T-helper 1 cell treated with Interleukin-12 subunit alpha and Interleukin-12 subunit beta and Interleukin-4 antibody, amounts not matched to agents 30 ng/mL and 1 ng/mL, for 36 hours (primary cell): Measurements from ENCODE around the gene NDUFS4. TPM values are rescaled to one million over a fixed set of nuclear protein-coding genes. Genes with fewer than 3 reads are reported as not detected.
"Not testable (repeated sequence)": the region's sequence is repeated elsewhere in the genome, so short reads cannot be mapped to it uniquely, and the experiment has no call there.

Experiments used
- intact Hi-C: fragments of 100-400 bp; cut with micrococcal nuclease; formaldehyde crosslinking; loops from one replicate; pipeline ENCODE4 v1.15.1; 2024
- total RNA-seq: library from RNA; stranded (reverse); gene quantifications from 2 replicates; pipeline ENCODE4 v1.2.3, GENCODE V29; 2022

NDUFS4 gene
- total RNA-seq, 1 donor from 2014 or later = 48.6 TPM

DNA sequence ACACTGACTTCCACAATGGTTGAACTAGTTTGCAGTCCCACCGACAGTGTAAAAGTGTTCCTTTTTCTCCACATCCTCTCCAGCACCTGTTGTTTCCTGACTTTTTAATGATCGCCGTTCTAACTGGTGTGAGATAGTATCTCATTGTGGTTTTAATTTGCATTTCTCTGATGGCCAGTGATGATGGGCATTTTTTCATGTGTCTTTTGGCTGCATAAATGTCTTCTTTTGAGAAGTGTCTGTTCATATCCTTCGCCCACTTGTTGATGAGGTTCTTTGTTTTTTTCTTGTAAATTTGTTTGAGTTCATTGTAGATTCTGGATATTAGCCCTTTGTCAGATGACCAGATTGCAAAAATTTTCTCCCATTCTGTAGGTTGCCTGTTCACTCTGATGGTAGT lies 100.1 kb downstream of the NDUFS4 start:
- intact Hi-C loops = not testable (repeated sequence)

DNA sequence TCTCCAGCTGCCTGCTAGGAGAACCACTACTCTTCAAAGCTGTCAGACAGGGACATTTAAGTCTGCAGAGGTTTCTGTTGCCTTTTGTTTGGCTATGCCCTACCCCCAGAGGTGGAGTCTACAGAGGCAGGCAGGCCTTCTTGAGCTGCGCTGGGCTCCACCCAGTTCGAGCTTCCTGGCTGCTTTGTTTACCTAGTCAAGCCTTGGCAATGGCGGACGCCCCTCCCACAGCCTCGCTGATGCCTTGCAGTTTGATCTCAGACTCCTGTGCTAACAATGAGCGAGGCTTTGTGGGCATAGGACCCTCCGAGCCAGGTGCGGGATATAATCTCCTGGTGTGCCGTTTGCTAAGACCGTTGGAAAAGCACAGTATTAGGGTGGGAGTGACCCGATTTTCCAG lies 104.9 kb downstream of the NDUFS4 start:
- intact Hi-C loops = not testable (repeated sequence)

DNA sequence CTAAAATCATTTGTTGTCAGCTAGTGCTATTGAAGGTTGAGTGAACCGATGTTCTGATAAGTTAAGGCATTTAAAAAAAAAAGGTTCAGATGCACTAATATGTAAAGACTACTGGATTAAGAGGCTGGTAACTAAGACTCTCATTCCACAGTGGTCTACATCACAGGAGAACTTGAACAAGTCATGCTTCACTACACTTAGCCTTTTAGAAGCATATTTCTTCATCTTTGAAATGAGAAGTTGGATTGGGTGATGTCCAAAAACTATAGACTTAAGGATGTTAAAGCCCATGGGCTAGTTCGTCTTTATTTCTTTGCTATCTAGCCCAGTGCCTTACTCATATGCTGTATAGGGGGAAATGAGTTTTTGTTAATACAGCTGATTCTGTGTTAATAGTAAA lies 107.2 kb downstream of the NDUFS4 start:
- intact Hi-C loops = no loop called here

DNA sequence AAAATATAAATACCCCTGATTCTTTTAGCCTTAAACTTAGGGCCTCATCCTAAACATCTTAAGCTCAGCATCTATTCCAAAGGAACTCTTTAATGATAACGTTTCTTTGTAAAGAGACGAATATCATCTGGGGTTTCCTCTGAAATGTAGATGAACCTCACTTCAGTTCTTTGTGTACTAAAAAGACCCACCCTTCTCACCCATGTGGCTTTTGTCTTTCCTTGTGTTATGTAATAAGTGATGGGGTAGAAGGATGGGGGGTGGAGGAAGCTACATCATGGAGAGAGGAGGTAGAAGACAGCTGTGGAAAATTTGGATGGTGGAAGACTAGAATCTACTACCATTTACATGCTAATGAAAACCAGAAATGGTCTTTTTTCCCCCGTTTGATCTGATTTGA lies 111.0 kb downstream of the NDUFS4 start:
- intact Hi-C loops = no loop called here

DNA sequence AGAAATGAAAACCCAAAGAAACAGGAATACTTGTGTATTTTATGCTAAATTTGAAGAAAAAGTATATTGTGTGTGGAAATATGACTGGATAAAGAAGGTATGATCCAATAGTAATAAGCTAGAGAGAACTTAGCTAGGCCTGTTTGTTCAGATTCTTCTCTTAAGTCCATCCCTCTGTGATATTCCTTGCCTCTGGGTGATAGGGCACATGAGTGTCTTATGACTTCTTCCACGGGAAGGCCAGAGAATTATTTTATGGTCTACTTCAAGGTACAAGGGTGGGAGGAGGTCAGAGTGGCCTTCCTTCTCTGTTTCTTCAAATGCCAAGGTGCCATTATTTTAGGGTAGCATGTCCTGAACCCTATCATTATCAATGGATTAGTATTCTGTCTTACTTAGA lies 113.7 kb downstream of the NDUFS4 start:
- intact Hi-C loops = no loop called here

DNA sequence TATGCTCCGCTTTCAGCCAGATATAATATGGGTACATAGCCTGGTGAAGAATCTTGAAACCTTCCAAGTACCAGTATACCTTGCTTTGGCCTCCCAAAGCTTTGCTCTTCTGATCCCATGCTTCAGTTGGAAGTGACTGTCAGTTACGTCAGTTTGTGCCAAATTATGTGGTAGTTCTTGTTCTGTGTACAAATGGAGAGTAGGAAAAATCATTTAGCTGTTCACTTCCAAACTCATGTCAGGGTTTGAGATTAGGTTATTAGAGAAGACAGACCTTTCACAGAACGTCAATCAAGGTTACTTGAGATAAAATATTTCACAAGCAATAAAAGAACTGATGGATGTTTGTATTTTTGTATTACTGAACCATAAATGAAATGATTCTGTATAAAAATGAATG lies 117.2 kb downstream of the NDUFS4 start:
- intact Hi-C loops = no loop called here

DNA sequence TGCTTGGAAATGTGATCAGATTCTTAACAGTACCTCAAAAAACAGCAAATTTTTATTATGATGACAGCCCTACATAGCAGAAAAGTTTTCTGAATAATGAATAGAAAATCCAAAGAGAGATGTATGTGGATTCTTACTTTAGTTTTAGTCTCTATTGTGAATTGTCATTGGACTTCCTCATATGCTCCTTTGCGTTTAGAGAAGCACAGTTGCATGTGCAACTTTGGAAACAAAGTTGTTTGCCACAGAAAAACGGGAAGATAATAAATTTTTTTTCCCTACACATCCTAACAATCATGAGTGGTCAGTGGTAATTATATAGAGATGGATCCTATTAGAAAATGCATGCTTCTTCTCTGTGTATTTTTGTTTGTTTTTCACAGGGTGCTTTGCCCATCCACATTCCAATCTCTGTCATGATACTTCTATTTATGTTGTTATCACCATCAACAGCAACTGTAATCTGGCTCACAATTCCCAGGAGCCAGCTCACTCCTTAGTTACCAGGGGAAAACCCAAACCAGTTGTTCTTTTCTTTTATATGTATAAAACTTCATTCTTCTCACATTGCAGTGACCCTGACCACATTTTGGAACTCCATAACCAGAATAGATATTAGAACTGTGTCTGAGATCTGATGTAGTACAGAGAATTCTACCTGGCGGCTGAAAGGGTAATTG lies 118.7 kb downstream of the NDUFS4 start:
- intact Hi-C loops = no loop called here

DNA sequence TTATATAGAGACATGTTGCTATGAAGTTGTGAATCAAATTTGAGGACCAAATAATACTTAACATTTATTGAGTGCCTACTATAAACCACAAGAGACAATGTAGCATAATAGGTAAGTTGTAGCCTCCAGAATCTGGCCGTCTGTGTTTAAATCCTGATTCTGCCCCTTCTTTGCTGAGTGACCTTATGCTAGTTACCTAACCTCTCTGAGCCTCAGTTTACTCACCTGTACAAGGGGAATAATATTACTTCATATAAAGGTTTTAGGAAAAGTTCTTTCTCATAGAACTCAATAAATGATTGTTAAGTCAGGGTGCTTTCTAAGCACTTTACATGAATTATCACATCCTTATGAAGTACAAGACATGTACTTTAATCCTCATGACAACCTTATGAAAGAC lies 120.6 kb downstream of the NDUFS4 start:
- intact Hi-C loops = no loop called here

DNA sequence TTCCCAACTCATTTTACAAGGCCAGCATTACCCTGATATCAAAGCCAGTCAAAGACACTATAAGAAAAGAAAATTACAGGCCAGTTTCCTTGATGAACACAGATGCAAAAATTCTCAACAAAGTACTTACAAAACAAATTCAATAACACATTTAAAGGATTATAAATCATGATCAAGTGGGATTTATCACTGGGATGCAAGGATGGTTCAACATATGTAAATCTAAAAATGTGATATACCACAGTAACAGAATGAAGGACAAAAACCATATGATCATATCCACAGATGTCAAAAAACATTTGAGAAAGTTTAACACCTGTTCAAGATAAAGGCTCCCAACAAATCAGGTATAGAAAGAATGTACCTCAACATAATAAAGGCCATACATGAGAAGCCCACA lies 130.6 kb downstream of the NDUFS4 start:
- intact Hi-C loops = no loop called here

DNA sequence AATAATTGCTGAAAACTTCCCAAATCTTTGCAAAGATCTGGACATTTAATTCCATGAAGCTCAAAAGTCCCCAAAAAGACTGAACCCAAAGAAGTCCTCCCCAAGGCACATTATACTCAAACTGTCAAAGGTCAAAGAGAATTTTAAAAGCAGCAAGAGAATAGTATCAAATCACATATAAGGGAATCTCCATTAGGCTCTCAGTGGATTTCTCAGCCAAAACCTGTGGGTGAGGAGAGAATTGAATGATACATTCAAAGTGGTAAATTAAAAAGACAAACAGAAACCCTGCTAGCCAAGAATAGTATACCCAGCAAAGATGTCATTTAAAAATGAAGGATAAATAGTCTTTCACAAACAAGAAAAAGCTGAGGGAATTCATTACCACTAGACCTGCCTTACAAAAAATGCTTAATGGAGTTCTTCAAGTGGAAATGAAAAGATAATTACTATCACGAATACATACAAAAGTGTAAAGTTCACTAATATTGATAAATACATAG lies 134.1 kb downstream of the NDUFS4 start:
- intact Hi-C loops = no loop called here

DNA sequence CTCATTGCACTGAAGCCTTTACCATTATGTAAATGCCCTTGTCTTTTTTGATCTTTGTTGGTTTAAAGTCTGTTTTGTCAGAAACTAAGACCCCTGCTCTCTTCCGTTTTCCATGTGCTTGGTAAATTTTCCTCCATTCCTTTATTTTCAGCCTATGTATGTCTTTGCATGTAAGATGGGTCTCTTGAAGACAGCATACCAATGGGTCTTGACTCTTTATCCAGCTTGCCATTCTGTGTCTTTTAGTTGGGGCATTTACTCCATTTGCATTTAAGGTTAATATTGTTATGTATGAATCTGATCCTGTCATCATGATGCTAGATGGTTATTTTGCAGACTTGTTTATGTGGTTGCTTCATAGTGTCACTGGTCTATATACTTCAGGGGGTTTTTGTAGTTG lies 150.0 kb downstream of the NDUFS4 start:
- intact Hi-C loops = not testable (repeated sequence)

DNA sequence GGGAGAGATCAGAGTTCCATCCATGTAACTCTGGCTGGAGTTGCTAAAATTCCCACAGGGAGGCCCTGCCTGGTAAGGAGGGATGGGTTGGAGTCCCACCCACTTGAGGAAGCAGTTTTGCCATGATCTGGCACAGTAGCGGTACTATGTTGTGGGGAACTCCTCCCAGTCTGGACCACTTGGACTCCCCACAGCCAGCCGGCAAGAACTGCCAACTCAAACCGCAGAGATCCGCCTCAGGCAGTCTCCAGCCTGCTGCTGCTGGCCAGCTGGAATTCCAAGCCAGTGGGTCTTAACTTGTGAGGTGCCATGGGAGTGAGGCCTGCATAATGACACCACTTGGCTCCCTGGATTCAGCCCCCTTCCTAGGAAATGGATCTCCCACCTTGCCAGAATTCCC lies 151.9 kb downstream of the NDUFS4 start:
- intact Hi-C loops = no loop called here

DNA sequence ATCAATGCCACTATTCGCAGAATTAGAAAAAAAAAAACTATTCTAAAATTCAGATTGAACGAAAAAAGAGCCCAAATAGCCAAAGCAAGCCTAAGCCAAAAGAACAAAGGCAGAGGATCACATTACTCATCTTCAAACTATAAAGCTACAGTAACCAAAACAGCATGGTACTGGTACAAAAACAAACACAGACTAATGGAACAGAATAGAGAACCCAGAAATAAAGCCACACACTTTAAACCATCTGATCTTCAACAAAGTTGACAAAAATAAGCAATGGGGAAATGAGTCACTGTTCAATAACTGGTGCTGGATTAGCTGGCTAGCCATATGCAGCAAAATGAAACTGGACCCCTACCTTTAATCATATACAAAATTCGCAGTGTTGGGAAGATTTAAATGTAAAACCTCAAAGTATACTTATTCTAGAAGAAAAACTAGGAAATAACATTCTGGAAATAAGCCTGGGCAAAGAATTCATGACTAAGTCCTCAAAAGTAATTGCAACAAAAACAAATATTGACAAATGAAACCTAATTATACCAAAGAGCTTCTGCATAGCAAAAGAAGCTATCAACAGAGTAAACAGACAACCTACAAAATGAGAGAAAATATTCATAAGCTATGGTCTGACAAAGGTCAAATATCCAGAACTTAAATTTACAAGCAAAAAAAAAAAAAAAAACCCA lies 153.7 kb downstream of the NDUFS4 start:
- intact Hi-C loops = no loop called here

DNA sequence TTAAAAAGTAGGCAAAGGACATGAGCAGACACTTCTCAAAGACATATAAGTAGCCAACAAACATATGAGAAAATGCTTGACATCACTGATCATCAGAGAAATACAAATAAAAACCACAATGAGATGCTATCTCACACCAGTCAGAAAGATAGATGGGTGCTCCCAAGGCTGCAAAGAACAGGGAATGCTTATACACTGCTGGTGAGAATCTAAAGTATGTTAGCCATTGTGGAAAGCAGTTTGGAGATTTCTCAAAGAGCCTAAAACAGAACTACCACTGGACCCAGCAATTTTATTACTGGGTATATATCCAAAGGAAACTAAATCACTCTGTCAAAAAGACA lies 154.2 kb downstream of the NDUFS4 start:
- intact Hi-C loops = no loop called here

DNA sequence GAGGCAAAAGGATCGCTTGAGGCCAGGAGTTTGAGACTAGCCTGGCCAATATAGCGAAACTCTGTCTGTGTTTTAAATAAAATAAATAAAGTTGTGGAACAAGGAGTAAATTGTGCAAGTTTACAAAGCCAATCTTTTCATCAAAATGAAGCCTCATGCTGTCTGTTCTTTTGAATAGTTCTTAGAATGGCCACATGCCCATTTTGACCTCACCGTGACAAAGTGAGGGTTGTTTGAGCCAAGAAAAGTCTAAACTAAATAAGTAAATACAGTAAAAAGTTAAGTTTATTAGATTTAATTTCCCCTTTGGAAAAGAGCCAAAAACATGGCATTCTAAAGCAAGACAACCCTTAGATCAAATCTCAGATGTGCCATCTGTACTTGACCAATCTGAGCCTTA lies 165.7 kb downstream of the NDUFS4 start:
- intact Hi-C loops = no loop called here

DNA sequence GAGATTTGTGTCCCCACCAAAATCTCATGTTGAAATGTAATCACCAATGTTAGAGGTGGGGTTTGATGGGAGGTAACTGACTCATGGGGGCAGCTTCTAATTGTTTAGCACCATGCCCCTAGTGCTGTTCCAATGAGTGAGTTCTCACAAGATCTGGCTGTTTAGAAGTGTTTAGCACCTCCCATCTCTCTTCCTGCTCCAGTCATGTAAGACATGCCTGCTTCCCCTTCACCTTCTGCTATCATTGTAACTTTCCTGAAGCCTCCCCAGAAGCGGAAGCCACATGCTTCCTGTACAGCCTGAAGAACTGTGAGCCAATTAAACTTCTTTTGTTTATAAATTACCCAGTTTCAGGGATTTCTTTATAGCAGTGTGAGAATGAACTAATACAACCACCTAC lies 170.5 kb downstream of the NDUFS4 start:
- intact Hi-C loops = no loop called here

Other genes with a start within 250 kb of the NDUFS4 start
- not detected in 2 replicates for gene FST, start 80.0 kb upstream of the NDUFS4 start, total RNA-seq